Endothelial cell of umbilical vein (primary cell): Measurements from ENCODE around the gene CMSS1. TPM values are rescaled to one million over a fixed set of nuclear protein-coding genes. Genes with fewer than 3 reads are reported as not detected.

Experiments used
- BruUV-seq: library from RNA; stranded (reverse); fragments of 400-500 nt; replicated peaks from 2 replicates; lab custom pipeline; 2021; lab: Mats Ljungman, UMichigan
- CTCF ChIA-PET: fragments of 300-600, 350-600 bp; sonication (Branson Sonifier 250); formaldehyde crosslinking; loops from one replicate; lab custom pipeline; 2021; ENCODE audit warnings: antibody characterized with exemption, inconsistent platforms; lab: Charles Lee
- POLR2A ChIA-PET: fragments of 300-600, 350-600 bp; sonication (Branson Sonifier 250); formaldehyde crosslinking; loops from one replicate; lab custom pipeline; 2021; ENCODE audit warnings: antibody characterized with exemption, inconsistent platforms; lab: Charles Lee
- DNase-seq: peaks from one replicate; pipeline ENCODE4 v3.0.0-alpha.2; 2011; ENCODE audit warnings: low read depth, low spot score
- FAIRE-seq: peaks from 2 replicates; lab custom pipeline; 2011; peaks lifted over from hg19 to GRCh38; lab: Jason Lieb, UNC
- H2AFZ ChIP-seq: 2 replicates; pipeline ENCODE4 v1.6.0; 2012; ENCODE audit warnings: low read depth, low read length, control low read depth, inconsistent platforms
- H3K27ac ChIP-seq: 2 replicates; pipeline ENCODE4 v1.5.1; 2011; ENCODE audit warnings: low read depth, mild to moderate bottlenecking, control low read depth, low read length, moderate library complexity; ENCODE audit not compliant: insufficient read depth
- H3K27me3 ChIP-seq, 2 experiments: 2 replicates each; pipeline versions ENCODE4 v1.6.0 to v1.6.1; 2011; ENCODE audit warnings: low read length in 2 of 2, mixed read lengths in 1 of 2; ENCODE audit not compliant: control insufficient read depth in 2 of 2, insufficient read depth in 2 of 2
- H3K36me3 ChIP-seq, 2 experiments: 2 replicates in 1 of 2; 3 replicates in 1 of 2; pipeline ENCODE4 v1.5.1; 2011; ENCODE audit warnings: low read length in 2 of 2, mild to moderate bottlenecking in 1 of 2, moderate library complexity in 1 of 2; ENCODE audit not compliant: control insufficient read depth in 2 of 2, insufficient read depth in 2 of 2; ENCODE audit errors: extremely low read depth in 1 of 2
- H3K4me1 ChIP-seq: 3 replicates; pipeline ENCODE4 v1.5.1; 2011; ENCODE audit warnings: mild to moderate bottlenecking, low read length; ENCODE audit not compliant: control insufficient read depth, insufficient read depth; ENCODE audit errors: extremely low read depth
- H3K4me2 ChIP-seq: 2 replicates; pipeline ENCODE4 v1.6.1; 2011; ENCODE audit warnings: low read length, control low read depth, mixed read lengths; ENCODE audit not compliant: insufficient read depth
- H3K4me3 ChIP-seq, 3 experiments: fragments of 200-600 bp in 1 of 3; sonication (generic), shearing (Covaris generic) in 1 of 3; replicated peaks in 1 of 3; 2 replicates each; pipeline ENCODE4 v1.5.1; 2011 to 2016; ENCODE audit warnings: control low read depth in 3 of 3, low read length in 3 of 3, mild to moderate bottlenecking in 2 of 3, inconsistent platforms in 1 of 3, low read depth in 1 of 3, moderate library complexity in 1 of 3; ENCODE audit not compliant: insufficient read depth in 1 of 3
- H3K79me2 ChIP-seq: 2 replicates; pipeline ENCODE4 v1.6.0; 2012; ENCODE audit warnings: low read length, inconsistent platforms; ENCODE audit not compliant: control insufficient read depth, insufficient read depth
- H3K9ac ChIP-seq: replicated peaks from 2 replicates; pipeline ENCODE3; 2011; ENCODE audit warnings: low read length, control low read depth; ENCODE audit not compliant: insufficient read depth; ENCODE audit errors: extremely low read depth
- H3K9me1 ChIP-seq: replicated peaks from 3 replicates; pipeline ENCODE4 v1.6.0; 2011; ENCODE audit warnings: mild to moderate bottlenecking, low read length; ENCODE audit not compliant: control insufficient read depth, insufficient read depth; ENCODE audit errors: extremely low read depth
- H3K9me3 ChIP-seq: replicated peaks from 2 replicates; pipeline ENCODE4 v1.5.1; 2012; ENCODE audit warnings: low read length, inconsistent platforms; ENCODE audit not compliant: control insufficient read depth, insufficient read depth
- H4K20me1 ChIP-seq: replicated peaks from 2 replicates; pipeline ENCODE3; 2011; ENCODE audit warnings: mild to moderate bottlenecking, low read length; ENCODE audit not compliant: control insufficient read depth, insufficient read depth; ENCODE audit errors: extremely low read depth
- CTCF ChIP-seq, 2 donors: IDR thresholded peaks; 1 replicate in 1 of 2; 2 replicates in 1 of 2; pipeline ENCODE4 v1.5.1; 2011; ENCODE audit warnings: low read length in 2 of 2, mild to moderate bottlenecking in 2 of 2, moderate library complexity in 2 of 2, control low read depth in 1 of 2, inconsistent platforms in 1 of 2, low read depth in 1 of 2; ENCODE audit not compliant: insufficient read depth in 1 of 2; ENCODE audit errors: extremely low read depth in 1 of 2
- EZH2 ChIP-seq: IDR thresholded peaks from 2 replicates; pipeline ENCODE4 v1.6.1; 2012; ENCODE audit warnings: borderline replicate concordance, low read depth, mild to moderate bottlenecking, moderate library complexity, low read length, inconsistent platforms; ENCODE audit not compliant: severe bottlenecking
- FOS ChIP-seq: IDR thresholded peaks from 2 replicates; pipeline ENCODE4 v1.6.1; 2011; ENCODE audit warnings: mild to moderate bottlenecking, low read length, moderate library complexity, borderline replicate concordance; ENCODE audit not compliant: insufficient read depth
- GATA2 ChIP-seq: IDR thresholded peaks from 2 replicates; pipeline ENCODE4 v1.7.0; 2011; ENCODE audit warnings: low read depth, mild to moderate bottlenecking, moderate library complexity, mixed read lengths, low read length; ENCODE audit not compliant: insufficient read length, insufficient read depth
- JUN ChIP-seq: IDR thresholded peaks from 2 replicates; pipeline ENCODE4 v1.6.1; 2011; ENCODE audit warnings: borderline replicate concordance, low read depth; ENCODE audit not compliant: insufficient read length, insufficient read depth
- MAX ChIP-seq: IDR thresholded peaks from 2 replicates; pipeline ENCODE4 v1.6.1; 2011; ENCODE audit not compliant: insufficient read depth, insufficient read length
- MYC ChIP-seq: IDR thresholded peaks from one replicate; pipeline ENCODE4 v1.6.1; 2011; ENCODE audit warnings: mild to moderate bottlenecking, low read depth, low read length
- POLR2A ChIP-seq: IDR thresholded peaks from 2 replicates; pipeline ENCODE4 v1.6.1; 2012; ENCODE audit warnings: low read depth, mild to moderate bottlenecking, control low read depth, low read length
- POLR2AphosphoS5 ChIP-seq: IDR thresholded peaks from 2 replicates; pipeline ENCODE4 v1.6.1; 2012; ENCODE audit warnings: low read depth, mild to moderate bottlenecking, control low read depth, low read length, moderate library complexity; ENCODE audit not compliant: insufficient read depth
- dilution Hi-C: fragments of 300-500 bp; cut with MboI; formaldehyde crosslinking; loops from one replicate; pipeline ENCODE4 v1.15.0; 2019; ENCODE audit warnings: low sequenced_read_pairs; ENCODE audit not compliant: extremely low pct_ligation_motif_present
- intact Hi-C: fragments of 100-400 bp; cut with micrococcal nuclease; formaldehyde crosslinking; loops from one replicate; pipeline ENCODE4 v1.10.0; 2022
- polyA plus RNA-seq, 4 experiments: library from polyadenylated mRNA; depleted of rRNA in 3 of 4; stranded (reverse) in 3 of 4; unstranded in 1 of 4; fragments of >200 nt; gene quantifications; 2 replicates each; pipeline versions ENCODE4 v1.2.1 to v1.2.3, GENCODE V29; 2011 to 2012; ENCODE audit warnings: missing spikeins in 1 of 4
- total RNA-seq: library from RNA; stranded (reverse); gene quantifications from 2 replicates; pipeline ENCODE4 v1.2.3, GENCODE V29; 2021

CMSS1 gene
- total and polyA plus RNA-seq, 2 donors (not counting 3 experiments of a cell fraction or from before 2014, with no cell fraction given), result 9.7 to 60.6 TPM

GRCh38 chr3:99955773-99956562 lies 138.3 kb downstream of the CMSS1 start:
- no peak for FAIRE-seq
- Histone ChIP-seq H2AFZ (no peak overlapping the region), H3K79me2 (no peaks in the 10 kb centered on the region), H3K9me1 (no peaks in the 10 kb centered on the region), H4K20me1 (no peaks in the 10 kb centered on the region), H3K4me1 (peaks cover 4% of the 10 kb centered on the region), H3K9me3 (no peaks in the 10 kb centered on the region), H3K4me3 (no peak overlapping the region), H3K27ac (no peak overlapping the region), H3K27me3 (no peaks in the 10 kb centered on the region), H3K4me2 (no peak overlapping the region), H3K36me3 (no peaks in the 10 kb centered on the region), H3K9ac (no peak overlapping the region)
- no peak for DNase-seq
- intact Hi-C loops (no loop called here), dilution Hi-C loops (no loop called here)
- BruUV-seq, result no TSS peak
- TF ChIP-seq FOS, result no peak
- no peak for TF ChIP-seq GATA2
- no peak for TF ChIP-seq EZH2
- TF ChIP-seq POLR2AphosphoS5, result no peak
- no peak for TF ChIP-seq MYC
- TF ChIP-seq CTCF (IDR thresholded peaks at IDR 0.05; ENCODE audit: extremely low read depth in 1 of 2, insufficient read depth in 1 of 2, low read depth in 1 of 2, low read length in 2 of 2), result no peak
- no peak for TF ChIP-seq JUN
- no peak for TF ChIP-seq POLR2A
- TF ChIP-seq MAX, result no peak
- ChIA-PET POLR2A (no interaction called here), CTCF (interaction anchor here (1.4 to 1.6 kb wide), 2 partner anchors 10 to 18 kb away, joined by 3 to 4 read pairs; no protein-coding TSS in a partner anchor)
